ENCODE measurements around the gene TREX2. TPM values are rescaled to one million over a fixed set of nuclear protein-coding genes. Genes with fewer than 3 reads are reported as not detected.

Gene TREX2
- 0.79 to 2.0 TPM (median 1.3 TPM) in 5 replicates for total RNA-seq (2022; extraction: Qiagen RNA extraction; ENCODE audit: low read depth)

GRCh38 chrX:153445856-153446635 is at the start of gene TREX2:
Gene TREX2 (minus strand): TSS chrX:153446056. CDS start chrX:153445430, 626 bp downstream.

GRCh38 chrX:153494541-153495361 is 48.9 kb upstream of the TREX2 start, which contains the start of gene BGN:
Gene BGN (plus strand): TSS chrX:153494980. CDS start chrX:153504632, 9,652 bp downstream.

DNA sequence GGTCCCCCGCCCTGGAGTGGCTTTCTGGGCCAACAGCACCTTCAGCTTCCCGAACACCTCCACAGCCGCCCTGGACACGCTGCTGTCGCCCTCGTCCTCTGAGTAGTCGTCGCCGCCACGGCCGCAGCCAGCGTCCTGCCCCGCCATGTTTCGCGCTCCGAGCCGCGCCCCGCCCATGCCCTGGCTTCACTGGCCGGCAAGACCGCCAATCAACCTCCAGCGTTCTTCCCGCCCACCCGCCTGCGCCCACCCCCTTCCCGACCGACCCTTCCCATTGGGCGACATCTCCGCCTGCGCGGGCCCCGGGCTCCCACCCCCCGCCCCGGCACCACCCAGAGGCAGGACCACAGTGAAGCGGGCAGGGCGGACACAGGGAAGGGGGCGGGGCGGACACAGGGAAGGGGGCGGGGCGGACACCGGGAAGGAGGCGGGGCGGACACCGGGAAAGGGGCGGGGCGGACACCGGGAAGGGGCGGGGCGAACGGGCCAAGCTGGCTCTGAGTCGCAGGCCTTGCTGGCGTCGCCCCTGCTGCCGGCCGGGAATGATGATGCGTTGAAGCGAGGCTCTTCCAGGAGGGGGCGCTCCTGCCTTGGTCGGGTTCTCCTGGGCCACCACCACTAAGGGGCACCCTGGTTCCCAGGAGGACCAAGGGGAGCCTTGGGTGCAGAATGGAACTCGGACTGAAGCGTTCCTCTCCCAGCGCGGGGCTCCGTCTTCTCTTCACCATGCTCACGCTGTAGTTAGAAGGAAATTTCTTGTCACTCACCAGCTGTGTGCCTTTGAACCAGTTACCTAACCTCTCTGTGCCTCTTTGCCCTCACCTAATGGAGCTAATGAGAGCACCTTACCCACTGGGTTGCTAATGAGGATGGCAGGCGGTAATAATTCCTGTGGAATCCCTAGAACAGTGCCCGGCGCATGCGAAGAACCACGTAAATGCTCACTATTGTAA is 24.8 kb upstream of the TREX2 start, which contains the start of gene HAUS7:
Gene HAUS7 (minus strand): TSS at position 166 of the 953 bp plus-strand sequence. CDS start 19 bp downstream, at position 147.

GRCh38 chrX:153411255-153411987 is 34.4 kb downstream of the TREX2 start, which contains the start of gene ZFP92:
Gene ZFP92 (plus strand): TSS chrX:153411472. CDS start chrX:153418323, 6,851 bp downstream.

GRCh38 chrX:153401133-153401764 is 44.6 kb downstream of the TREX2 start, which contains the start of gene PNMA6E:
Gene PNMA6E (minus strand): TSS chrX:153401350. CDS start chrX:153398849, 2,501 bp downstream.

Other genes with a start within 250 kb of the TREX2 start
- not detected in 5 replicates for gene PNMA6F, start 124.3 kb downstream of the TREX2 start, total RNA-seq (2022; extraction: Qiagen RNA extraction; ENCODE audit: low read depth)
- 5.0 to 6.3 TPM (median 5.5 TPM) in 5 replicates for gene ZNF275, start 111.9 kb downstream of the TREX2 start, total RNA-seq (2022; extraction: Qiagen RNA extraction; ENCODE audit: low read depth)
- 0.08 to 0.09 TPM in 2 of 5 replicates, not detected in the others for gene PNMA6E, start 44.7 kb downstream of the TREX2 start, total RNA-seq (2022; extraction: Qiagen RNA extraction; ENCODE audit: low read depth)
- 0.46 to 0.77 TPM (median 0.54 TPM) in 5 replicates for gene ZFP92, start 34.6 kb downstream of the TREX2 start, total RNA-seq (2022; extraction: Qiagen RNA extraction; ENCODE audit: low read depth)
- 52.1 to 60.0 TPM (median 55.4 TPM) in 5 replicates for gene HAUS7, start 24.5 kb upstream of the TREX2 start, total RNA-seq (2022; extraction: Qiagen RNA extraction; ENCODE audit: low read depth)
- 0.12 to 0.26 TPM (median 0.18 TPM) in 4 of 5 replicates, not detected in the other for gene BGN, start 48.9 kb upstream of the TREX2 start, total RNA-seq (2022; extraction: Qiagen RNA extraction; ENCODE audit: low read depth)
- 0.05 to 0.21 TPM (median 0.07 TPM) in 4 of 5 replicates, not detected in the other for gene ATP2B3, start 71.6 kb upstream of the TREX2 start, total RNA-seq (2022; extraction: Qiagen RNA extraction; ENCODE audit: low read depth)
- 38.7 to 61.9 TPM (median 57.2 TPM) in 5 replicates for gene CCNQ, start 153.1 kb upstream of the TREX2 start, total RNA-seq (2022; extraction: Qiagen RNA extraction; ENCODE audit: low read depth)
- 1.2 to 1.7 TPM (median 1.5 TPM) in 5 replicates for gene DUSP9, start 201.1 kb upstream of the TREX2 start, total RNA-seq (2022; extraction: Qiagen RNA extraction; ENCODE audit: low read depth)
- gene PNCK, start 227.8 kb upstream of the TREX2 start, total RNA-seq (2022; extraction: Qiagen RNA extraction; ENCODE audit: low read depth) = 0.29 to 0.48 TPM (median 0.36 TPM) in 3 of 5 replicates, not detected in the others
- gene SLC6A8, start 241.9 kb upstream of the TREX2 start, total RNA-seq (2022; extraction: Qiagen RNA extraction; ENCODE audit: low read depth) = 7.1 to 15.8 TPM (median 12.0 TPM) in 5 replicates